ENCODE results near the gene PRLH. TPM values are rescaled to one million over a fixed set of nuclear protein-coding genes. Genes with fewer than 3 reads are reported as not detected.

The PRLH gene
- total RNA-seq, 6 experiments from 2014 or later = not detected

DNA sequence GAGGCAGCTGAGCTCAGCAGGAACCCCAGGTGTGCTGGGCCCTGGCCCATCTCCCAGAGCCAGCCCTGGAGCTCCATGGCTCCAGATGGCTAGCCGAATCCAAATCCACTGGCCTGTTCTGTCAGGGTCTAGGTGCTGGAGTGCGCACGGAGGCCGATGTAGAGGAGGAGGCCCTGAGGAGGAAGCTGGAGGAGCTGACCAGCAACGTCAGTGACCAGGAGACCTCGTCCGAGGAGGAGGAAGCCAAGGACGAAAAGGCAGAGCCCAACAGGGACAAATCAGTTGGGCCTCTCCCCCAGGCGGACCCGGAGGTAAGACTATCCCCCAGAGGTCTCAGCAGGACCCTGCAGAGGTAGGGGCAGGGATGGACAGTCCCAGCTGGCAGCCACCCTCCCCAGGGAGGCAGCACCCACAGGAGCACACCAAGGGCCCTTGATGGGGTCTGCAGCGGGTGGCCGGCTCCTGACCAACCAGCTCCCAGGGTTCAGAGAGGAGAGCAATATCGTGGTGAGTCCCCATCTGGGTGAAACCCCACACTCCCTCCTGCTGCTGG, 26.1 kb upstream of the PRLH start:
- Mint-ChIP-seq H3K4me1 (ENCODE audit: low read depth) (peaks cover 20% of the 10 kb centered on the region), H3K27me3 (ENCODE audit: insufficient read depth) (peaks cover 6% of the 10 kb centered on the region; the same call in 1 of the 2 replicates), H3K27ac (peak overlapping the region; percentile 31), H3K36me3 (ENCODE audit: low read depth) (peaks cover 16% of the 10 kb centered on the region), H3K4me3 (no peak overlapping the region), H3K9me3 (no peaks in the 10 kb centered on the region)
- TF ChIP-seq, protein P1, sequence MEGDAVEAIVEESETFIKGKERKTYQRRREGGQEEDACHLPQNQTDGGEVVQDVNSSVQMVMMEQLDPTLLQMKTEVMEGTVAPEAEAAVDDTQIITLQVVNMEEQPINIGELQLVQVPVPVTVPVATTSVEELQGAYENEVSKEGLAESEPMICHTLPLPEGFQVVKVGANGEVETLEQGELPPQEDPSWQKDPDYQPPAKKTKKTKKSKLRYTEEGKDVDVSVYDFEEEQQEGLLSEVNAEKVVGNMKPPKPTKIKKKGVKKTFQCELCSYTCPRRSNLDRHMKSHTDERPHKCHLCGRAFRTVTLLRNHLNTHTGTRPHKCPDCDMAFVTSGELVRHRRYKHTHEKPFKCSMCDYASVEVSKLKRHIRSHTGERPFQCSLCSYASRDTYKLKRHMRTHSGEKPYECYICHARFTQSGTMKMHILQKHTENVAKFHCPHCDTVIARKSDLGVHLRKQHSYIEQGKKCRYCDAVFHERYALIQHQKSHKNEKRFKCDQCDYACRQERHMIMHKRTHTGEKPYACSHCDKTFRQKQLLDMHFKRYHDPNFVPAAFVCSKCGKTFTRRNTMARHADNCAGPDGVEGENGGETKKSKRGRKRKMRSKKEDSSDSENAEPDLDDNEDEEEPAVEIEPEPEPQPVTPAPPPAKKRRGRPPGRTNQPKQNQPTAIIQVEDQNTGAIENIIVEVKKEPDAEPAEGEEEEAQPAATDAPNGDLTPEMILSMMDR (IDR thresholded peaks at IDR 0.05) = no peak
- no peak for DNase-seq

DNA sequence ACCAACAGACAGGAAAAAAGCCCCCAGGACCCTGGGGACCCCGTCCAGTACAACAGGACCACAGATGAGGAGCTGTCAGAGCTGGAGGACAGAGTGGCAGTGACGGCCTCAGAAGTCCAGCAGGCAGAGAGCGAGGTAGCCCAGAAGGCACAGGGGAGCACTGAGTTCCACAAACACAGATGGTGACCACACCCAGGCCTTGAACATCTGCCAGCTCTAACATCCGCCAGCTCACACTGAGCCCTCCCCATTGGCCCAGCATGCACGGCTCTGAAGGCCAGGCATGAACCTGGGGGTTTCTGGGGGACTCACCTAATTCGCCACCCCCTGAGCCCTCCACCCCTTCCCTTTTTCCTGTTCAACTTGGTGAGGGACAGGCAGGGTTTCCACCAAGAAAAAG, 25.6 kb upstream of the PRLH start:
- TF ChIP-seq, protein P1 (IDR thresholded peaks at IDR 0.05) = no peak
- no peaks in the 10 kb centered on the region for H3K9me3 Mint-ChIP-seq
- H3K36me3 Mint-ChIP-seq (ENCODE audit: low read depth) = peaks cover 16% of the 10 kb centered on the region
- no peak overlapping the region for H3K4me3 Mint-ChIP-seq
- no peak overlapping the region for H3K27ac Mint-ChIP-seq
- H3K27me3 Mint-ChIP-seq (ENCODE audit: insufficient read depth) = peaks cover 6% of the 10 kb centered on the region; the same call in 1 of the 2 replicates
- DNase-seq = peak; percentile 22
- peaks cover 20% of the 10 kb centered on the region for H3K4me1 Mint-ChIP-seq (ENCODE audit: low read depth)

DNA sequence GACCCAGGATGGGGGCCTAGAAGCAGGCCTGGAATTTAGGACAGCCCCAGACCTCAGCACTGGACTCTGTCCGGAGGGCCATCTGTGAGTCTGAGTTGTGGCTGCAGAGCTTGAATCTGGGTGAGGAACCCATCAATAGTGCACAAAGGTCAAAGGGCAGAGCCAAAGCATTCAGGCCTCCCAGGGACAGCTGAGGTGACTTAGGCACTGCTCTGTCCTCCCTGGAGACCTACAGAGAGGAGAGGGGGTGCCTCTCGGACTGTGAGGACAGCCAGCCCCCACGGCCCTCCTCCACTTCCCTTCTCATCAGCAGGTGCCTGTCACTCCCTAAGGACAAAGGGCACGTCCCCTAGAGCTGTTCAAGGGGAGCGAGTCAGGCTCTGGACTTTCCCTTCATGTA, 25.1 kb upstream of the PRLH start:
- no peak overlapping the region for H3K27ac Mint-ChIP-seq
- H3K27me3 Mint-ChIP-seq (ENCODE audit: insufficient read depth) = peaks cover 6% of the 10 kb centered on the region; the same call in 1 of the 2 replicates
- TF ChIP-seq, protein P1 (IDR thresholded peaks at IDR 0.05) = no peak
- H3K9me3 Mint-ChIP-seq = no peaks in the 10 kb centered on the region
- peaks cover 13% of the 10 kb centered on the region for H3K36me3 Mint-ChIP-seq (ENCODE audit: low read depth)
- DNase-seq = no peak
- no peak overlapping the region for H3K4me3 Mint-ChIP-seq
- H3K4me1 Mint-ChIP-seq (ENCODE audit: low read depth) = peaks cover 20% of the 10 kb centered on the region

DNA sequence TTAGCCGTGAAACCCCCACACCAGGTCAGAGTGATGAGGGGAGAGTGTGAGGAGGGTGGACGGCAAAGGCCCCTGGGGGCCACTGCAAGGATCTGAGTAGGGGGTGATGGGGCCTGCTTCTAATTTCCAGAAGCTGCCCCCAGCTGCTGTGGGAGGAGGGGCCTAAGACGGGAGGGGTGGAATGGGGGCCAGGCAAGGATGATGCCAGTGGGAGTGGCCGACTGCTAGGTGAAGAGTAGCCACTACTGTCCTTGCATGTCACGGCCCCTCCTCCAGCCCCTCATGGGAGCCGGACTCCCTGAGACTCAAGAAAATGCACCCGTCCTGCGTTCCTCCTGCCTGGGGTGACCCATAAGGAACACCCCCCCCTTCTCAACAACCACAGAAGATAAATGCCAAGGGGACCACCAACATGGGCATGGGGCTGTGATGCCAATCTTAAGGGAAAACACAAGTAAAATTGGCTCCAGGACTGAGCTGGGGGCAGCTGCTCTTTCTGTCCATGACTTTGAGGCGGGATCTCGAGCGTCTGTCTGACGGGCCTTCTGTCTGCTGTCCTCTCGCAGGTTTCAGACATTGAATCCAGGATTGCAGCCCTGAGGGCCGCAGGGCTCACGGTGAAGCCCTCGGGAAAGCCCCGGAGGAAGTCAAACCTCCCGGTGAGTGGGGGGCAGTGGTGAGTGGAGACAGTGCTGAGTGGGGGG, 24.2 kb upstream of the PRLH start:
- no peaks in the 10 kb centered on the region for H3K9me3 Mint-ChIP-seq
- H3K27me3 Mint-ChIP-seq (ENCODE audit: insufficient read depth) = peaks cover 6% of the 10 kb centered on the region; the same call in 1 of the 2 replicates
- H3K4me3 Mint-ChIP-seq = no peak overlapping the region
- H3K4me1 Mint-ChIP-seq (ENCODE audit: low read depth) = peaks cover 20% of the 10 kb centered on the region
- DNase-seq = no peak
- H3K27ac Mint-ChIP-seq = no peak overlapping the region
- H3K36me3 Mint-ChIP-seq (ENCODE audit: low read depth) = peaks cover 11% of the 10 kb centered on the region
- TF ChIP-seq, protein P1 (IDR thresholded peaks at IDR 0.05) = no peak

DNA sequence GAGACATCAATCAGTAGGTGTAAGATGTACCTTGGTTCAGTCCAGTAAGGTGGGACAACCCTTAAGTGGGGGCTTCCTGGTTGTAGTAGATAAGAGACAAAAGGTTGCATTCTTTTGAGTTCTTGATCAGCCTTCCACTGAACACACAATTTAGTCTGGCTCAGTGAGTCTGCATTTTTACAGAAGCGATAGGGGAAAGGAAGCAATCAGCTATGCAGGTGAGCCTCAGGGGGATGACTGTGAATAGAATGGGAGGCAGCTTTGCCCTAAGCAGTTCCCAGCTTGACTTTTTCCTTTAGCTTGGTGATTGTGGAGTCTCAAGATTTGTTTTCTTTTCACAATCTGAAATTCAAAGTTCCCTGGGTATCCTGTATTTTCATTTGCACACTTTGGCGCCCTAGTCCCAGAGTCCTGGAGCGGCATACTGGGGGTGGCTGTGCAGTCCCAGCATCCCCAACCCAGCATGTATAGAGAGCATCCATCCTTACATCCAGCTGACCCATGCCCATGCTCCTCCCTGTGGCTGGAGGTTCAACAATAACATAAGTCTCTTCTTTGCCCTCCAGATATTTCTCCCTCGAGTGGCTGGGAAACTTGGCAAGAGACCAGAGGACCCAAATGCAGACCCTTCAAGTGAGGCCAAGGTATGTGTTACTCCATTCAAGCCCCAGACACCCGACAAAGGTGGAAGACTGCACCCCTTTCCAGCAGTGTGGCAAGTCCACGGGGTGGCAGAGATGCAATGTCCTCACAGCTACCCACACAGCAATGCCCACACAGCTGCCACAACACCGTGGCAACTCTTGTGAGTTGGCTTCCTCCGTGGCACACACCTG, 20.1 kb upstream of the PRLH start:
- no peak overlapping the region for H3K4me3 Mint-ChIP-seq
- no peak overlapping the region for H3K27ac Mint-ChIP-seq
- DNase-seq = no peak
- no peaks in the 10 kb centered on the region for H3K9me3 Mint-ChIP-seq
- TF ChIP-seq, protein P1 (IDR thresholded peaks at IDR 0.05) = no peak
- H3K4me1 Mint-ChIP-seq (ENCODE audit: low read depth) = peaks cover 3% of the 10 kb centered on the region
- H3K27me3 Mint-ChIP-seq (ENCODE audit: insufficient read depth) = no peaks in the 10 kb centered on the region; the same call in 1 of the 2 replicates
- peaks cover 10% of the 10 kb centered on the region for H3K36me3 Mint-ChIP-seq (ENCODE audit: low read depth)
